Inflammatory macrophage (primary cell): ENCODE measurements around the gene NOL6.
"Not testable (repeated sequence)": the region's sequence is repeated elsewhere in the genome, so short reads cannot be mapped to it uniquely, and the experiment has no call there.

Experiments
- DNase-seq, 2 donors: peaks; one replicate each; pipeline ENCODE4 v3.0.0-alpha.2; 2020 to 2022

Gene NOL6

GRCh38 chr9:33469891-33470290 lies 3.8 kb downstream of the NOL6 start:
- DNase-seq, result no peak

DNA sequence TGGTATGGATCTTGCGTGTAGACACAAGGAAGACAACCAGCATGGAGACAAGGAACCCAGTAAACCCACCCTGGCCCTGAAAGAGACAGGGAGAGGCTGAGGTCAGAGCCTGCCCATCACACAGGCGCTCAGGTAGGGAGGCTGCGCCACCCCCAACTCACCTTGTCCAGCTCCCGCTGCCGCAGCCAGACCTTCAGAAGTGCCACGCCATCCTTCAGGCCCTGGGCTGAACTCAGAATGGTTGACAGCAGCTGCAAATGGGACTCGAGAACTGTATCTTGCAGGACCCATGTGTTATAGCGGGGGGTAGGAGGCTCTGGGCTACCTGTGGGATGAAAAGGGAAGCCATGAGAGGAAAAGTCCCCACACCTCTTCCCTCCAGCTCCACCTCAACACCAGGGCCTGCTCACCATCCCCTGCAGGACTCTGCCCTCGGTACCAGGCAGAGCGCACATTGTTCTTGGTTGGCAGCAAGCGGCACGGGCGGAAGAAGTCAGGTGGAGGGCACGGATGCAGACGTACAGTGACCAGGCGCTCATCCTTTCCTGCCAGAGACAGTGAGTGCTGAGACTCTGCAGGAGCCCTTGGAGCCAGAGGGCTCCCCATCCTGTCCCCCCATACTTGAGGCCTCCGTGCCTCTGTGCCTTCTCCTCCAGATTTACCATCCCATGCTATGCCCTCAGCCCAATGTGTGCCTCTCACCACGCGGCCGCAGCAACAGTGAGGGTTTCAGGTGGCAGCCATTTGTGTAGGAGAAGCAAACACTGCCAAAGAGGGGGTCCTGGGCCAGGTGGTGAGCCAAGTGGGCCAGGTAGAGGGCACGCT lies 4.7 kb downstream of the NOL6 start:
- no peak for DNase-seq

DNA sequence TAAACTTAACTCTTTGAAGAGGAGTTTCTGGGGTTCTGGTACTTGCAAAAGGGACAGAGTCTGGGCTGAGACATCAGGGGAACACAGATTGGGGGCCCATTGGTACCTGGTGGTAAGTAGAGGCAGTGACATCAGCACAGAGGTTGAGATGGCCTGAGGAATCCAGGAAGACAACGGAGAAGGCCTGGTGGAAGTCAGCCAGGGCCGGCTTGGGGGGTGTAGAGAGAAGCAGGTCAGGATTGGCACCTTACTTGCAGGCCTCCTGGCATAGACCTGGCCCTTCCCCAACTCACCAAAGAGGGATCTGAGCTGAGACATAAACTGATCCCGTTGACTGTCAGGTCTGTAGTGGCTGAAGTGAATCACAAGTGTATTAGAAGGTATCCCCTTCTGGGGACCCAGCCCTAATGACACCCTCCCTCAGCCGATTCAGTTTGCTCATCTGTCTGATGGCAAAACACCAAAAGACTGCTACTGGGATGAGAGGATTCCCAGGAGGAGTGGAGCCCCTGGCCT lies 5.5 kb downstream of the NOL6 start:
- DNase-seq, result no peak

- DNase-seq, result no peak
These were observed 6.2 kb downstream of the NOL6 start for GRCh38 chr9:33467526-33467925.

DNA sequence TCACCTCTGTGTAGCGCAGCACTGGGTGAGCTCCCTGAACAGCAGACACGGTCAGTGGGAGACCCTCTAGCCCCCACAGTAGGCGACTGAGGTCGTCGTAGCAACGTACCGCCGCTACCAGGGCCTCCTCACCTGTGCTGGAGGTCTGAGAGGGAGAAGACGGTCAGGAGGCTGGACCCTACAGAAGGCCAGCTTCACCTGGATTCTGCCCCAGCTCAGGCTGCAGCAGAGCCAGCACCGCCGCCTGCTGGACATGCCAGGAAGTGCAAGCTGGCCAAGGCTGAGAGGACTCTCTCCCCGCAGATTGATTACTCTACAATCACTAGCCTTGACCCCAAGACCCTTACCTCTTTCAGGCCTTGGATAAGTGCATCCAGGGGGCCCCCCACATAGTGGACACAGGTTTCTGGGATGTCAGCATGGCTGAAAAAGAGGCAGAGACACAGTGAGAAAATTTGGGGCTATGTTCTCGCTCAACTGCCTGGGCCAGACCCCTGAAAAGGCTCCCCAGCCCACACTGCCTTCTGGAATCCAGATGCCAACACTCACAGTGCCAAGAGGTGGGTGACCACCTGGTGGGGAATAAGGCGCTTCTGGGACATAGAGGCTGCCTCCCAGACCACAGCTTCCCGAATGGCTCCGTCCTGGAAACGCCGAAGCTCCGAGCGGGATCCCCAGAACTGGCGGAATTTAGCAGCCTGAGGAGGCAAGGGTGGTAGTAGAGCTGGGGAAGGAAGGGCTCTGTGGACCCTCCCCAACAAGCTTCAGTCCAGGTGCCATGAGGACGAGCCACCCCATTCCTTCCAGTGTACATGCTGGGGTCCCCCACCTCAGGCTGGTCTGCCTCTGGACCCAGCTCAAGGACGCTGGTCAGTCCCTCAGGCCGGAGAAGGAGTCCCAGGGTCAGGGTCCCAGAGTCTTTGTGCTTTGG lies 6.9 kb downstream of the NOL6 start:
- peak; percentile 31 to 53 for DNase-seq

- no peak for DNase-seq
These were observed 7.8 kb downstream of the NOL6 start for GRCh38 chr9:33465596-33466564.

DNA sequence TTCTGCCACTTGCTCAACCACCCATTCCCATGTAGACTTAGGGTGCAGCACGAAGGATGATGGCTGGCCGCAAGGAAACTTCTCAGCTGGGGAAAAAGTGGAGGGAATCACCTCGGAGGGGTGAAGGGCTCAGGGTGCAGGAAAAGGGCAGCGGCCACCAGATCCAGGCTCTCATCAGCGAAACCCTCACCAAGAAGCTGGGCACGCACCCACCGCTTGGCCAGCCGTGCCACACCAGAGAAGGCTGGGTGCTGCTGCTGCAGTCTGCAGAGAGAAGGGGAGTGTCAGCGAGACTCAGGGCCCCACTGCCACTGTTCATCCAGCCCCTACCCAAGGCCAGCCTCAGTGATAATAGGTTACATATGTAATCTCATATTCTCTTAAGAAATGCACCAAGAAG lies 8.6 kb downstream of the NOL6 start:
- no peak for DNase-seq

DNA sequence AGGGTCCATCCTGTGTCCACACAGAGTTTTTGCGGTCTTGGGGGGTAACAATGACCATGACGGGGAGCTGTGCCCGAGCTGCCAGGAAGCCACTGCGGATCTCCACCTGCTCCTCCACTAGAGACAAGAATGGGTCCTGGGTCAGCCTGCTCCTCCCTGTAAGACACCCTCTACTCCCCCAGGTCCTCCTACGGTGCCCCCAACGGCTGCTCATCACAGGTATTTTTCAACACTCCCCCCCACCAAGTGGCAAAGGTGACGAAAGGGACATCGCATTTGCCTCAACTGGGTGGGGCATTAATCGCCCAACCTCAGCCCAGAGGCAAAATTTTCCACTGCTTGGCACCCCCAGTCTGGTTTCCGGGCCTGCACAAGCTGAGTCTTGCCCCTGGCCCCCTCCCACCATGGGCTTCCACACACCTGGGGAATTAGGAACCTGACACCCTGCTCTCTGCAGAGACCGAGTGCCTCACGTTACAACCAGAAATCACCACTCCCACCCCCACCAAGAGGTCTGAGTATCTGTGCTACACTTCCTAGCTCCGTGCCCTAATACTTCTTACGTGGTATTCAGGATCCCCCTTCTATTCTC lies 9.6 kb downstream of the NOL6 start:
- no peak for DNase-seq

GRCh38 chr9:33463151-33463550 lies 10.6 kb downstream of the NOL6 start:
- no peak for DNase-seq

DNA sequence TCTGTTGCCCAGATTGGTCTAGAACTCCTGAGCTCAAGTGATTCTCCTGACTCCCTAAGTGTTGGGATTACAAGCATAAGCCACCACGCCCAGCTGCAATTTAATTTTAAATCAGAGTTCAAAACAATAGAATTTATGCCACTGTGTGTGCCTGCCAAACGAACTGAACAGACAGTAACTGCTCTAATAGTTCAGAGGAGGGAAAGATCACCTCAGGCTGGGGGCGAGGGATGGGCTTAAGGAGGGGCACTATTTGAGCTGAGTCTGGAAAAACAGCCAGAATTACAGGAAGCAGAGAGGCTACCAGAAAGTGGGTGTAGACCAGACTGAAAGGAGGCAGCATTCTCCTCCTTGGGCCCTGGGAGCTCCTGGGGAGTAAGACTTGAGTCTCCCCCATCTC lies 12.2 kb downstream of the NOL6 start:
- no peak for DNase-seq

DNA sequence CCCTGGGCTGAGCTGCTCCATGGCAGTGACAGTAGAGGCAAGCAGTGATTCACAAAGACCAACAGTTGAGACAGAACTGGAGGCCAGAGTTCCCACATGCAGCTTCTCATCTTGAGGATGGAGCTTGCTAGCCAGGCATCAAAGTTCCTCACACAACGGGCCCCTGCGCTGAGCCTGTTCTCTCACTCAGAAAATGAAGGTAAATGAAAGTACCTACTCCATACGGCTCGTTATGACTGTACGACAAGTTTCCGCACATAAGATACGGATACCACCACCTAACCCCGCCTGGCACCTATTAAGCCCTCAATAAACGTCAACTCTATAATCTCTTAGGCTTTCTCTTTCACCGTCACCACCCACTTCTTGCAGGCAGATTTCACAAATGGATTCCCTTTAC lies 12.9 kb downstream of the NOL6 start:
- DNase-seq, result no peak

GRCh38 chr9:33459115-33459514 lies 14.6 kb downstream of the NOL6 start:
- DNase-seq, result no peak

GRCh38 chr9:33458444-33458843 lies 15.3 kb downstream of the NOL6 start:
- no peak for DNase-seq

GRCh38 chr9:33455945-33456344 lies 17.8 kb downstream of the NOL6 start:
- DNase-seq, result no peak

GRCh38 chr9:33455456-33455855 lies 18.3 kb downstream of the NOL6 start:
- DNase-seq, result not testable (repeated sequence)

DNA sequence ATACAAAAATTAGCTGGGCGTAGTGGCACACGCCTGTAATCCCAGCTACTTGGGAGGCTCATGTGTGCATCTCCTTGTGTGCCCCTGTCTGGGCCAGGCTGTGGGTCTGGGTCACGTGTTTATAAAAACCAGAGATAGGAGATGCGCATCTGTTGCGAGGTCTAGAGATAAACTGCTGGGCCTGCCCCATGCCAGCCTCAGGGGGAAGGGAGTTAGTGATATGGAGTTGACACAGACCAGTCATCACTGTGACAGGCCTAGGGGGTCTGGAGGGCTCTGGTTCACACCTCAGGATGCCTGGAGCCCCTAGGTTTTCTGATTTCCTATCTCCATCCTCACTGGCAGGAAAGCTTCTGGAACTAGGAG lies 19.1 kb downstream of the NOL6 start:
- not testable (repeated sequence) for DNase-seq

DNA sequence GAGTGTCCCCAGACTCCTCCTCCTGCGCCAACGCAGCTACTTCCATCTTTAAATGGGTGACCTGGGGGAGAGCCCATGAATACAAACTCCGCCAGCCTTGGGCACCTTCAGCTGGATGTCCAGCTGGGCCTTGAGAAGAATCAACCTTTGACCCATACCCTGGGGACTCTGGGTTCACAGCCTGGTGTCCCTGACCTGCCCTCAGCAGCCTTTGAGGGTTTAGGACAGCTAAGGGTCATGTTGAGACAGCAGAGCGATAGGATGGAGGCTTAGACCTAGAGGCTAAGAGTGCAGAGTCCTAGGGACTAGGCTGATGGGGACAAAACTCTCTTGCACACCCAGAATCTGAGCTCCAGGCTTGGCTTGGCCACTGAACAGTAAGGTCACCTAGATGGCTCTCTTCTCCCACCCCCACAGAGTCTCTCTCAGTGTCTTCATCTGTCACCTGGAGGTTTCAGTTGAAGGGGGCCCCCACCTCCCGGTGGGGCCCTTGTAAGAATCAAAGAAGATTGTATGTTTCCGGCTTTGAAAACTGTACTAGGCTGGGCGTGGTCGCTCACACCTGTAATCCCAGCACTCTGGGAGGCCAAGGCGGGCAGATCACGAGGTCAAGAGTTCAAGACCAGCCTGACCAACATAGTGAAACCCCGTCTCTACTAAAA lies 19.6 kb downstream of the NOL6 start:
- DNase-seq, result no peak

DNA sequence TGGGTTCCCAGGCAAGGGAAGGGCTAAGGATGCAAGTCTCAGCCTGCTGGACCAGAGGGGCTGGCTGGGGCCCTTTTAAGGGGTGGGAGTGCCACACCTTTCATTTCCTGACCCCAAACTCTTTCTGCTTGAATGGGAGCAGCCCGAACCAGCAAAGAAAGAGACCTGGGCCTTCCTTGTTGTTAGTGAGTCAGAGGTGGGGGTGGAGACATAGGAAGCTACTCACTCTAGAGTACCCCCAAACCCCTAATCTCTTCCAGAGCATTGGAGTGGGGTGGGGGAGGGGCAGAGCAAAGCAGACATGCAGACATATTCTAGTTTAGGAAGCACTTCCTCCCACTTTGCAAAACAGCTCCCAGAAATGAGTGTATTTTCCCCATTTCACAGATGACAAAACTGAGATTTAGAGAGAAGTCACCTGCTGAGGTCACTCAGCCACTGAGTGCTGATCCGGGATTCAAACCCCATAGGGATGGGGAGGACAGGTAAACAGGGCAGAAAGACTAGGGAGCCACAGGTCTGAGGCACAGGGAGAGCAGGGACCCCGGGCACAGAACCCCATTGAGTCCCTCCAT lies 20.4 kb downstream of the NOL6 start:
- DNase-seq, result no peak

- DNase-seq, result peak; percentile 45 to 67
These were observed 20.9 kb downstream of the NOL6 start for GRCh38 chr9:33452828-33453271.

DNA sequence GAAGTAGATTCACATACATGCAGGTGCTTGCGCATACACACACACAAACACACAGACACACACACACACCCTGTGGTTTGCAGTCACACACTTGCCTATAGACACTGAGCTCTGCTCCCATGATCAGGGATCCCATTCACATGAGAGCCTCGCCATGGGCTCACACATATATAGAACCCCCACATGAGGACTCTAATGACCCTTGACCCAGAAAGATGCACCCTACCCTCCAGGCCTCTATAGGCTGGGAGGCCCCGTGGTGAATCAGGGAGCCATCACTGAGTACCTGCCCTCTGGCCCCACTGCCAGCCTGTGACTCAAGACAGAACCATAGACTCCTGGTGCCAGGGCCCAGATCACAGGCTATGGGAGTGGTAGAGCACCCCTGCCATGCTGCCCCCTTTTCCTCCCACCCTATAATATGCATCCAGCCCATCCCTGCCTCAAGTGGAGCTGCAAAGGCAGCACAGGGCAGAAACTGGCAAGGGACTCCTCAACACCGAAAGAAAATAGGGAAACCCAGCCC lies 23.0 kb downstream of the NOL6 start:
- DNase-seq, result no peak

DNA sequence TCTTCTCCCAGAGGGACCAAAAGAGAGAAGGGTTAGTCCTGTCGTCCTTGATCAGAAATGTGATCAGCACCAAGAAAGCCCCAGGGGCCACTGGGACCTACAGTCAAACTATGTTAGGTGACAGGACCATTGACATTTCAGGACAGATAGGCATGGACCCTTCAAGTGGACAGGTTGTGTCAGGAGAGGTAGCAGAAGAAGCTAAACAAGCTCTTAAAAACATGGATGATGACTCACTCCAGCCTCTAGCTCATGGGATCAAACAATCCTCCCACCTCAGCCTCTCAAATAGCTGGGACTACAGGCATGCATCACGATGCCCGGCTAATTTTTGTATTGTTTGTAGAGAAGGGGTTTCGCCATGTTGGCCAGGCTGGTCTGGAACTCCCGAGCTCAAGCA lies 24.0 kb downstream of the NOL6 start:
- DNase-seq, result no peak
